HT1080 (cell line): ENCODE data around the gene HSP90AA1. TPM values are rescaled to one million over a fixed set of nuclear protein-coding genes. Genes with fewer than 3 reads are reported as not detected.
"Not testable (repeated sequence)": the region's sequence is repeated elsewhere in the genome, so short reads cannot be mapped to it uniquely, and the experiment has no call there.

ENCODE experiments used
- DNase-seq: peaks from one replicate; pipeline ENCODE4 v3.0.0-alpha.2; 2015; ENCODE audit warnings: low read depth
- total RNA-seq: library from RNA; depleted of rRNA; stranded (reverse); fragments of >200 nt; shearing (Covaris generic); gene quantifications from 2 replicates; pipeline ENCODE4 v1.2.3, GENCODE V29; 2014

HSP90AA1 gene
- total RNA-seq, 1 experiment from 2014 or later = 404 TPM

DNA sequence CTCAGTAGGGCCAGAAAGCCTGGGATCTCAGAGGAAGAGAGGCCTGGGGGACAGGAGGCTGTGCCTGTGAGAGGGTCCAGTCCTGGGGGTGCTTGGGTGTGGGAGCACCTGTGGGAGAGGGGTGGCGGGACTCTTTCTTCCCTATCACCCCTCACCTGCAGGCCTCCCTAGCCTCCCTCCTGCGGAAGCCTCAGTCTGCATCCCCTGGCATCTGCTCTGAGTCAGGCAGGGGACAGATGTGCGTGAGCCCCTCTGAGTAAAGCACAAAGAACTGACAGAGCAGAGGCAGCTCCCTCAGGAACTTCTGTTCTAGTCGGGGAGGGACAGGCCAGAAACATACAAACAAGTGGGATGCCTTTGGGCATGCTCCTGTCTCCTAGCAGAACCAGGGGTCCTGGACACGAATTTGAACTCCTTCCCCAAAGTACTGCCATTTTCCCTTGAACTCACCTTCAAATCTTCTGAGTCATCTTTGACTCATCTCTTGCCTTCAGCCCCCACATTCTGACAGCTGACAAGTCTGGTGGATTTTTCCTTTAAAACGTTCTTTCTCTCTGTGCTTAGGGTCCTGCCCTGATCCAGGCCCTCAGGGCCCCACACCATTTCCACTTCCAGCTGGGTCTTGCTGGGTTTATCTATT, 8.5 kb upstream of the HSP90AA1 start:
- peak; percentile 69 for DNase-seq

DNA sequence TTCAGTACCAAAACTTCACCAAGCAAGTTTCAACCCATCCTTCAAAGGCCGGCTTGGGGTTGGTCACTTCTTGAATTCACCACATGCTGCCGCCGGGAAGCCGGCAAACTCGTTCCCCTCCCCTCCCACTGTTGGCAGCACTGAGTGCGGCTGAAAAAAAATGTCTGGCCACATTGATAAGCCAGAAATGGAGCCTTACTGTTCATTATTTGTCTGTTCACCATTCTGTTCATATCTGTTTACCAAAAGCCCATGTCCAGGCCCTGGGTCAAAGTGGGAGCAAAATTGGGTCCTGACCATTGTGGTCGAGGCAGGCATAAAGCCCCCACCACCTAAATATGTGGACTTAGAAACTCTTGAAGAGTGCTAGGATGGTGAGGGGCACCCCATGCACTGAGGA, 7.3 kb upstream of the HSP90AA1 start:
- DNase-seq = no peak

DNA sequence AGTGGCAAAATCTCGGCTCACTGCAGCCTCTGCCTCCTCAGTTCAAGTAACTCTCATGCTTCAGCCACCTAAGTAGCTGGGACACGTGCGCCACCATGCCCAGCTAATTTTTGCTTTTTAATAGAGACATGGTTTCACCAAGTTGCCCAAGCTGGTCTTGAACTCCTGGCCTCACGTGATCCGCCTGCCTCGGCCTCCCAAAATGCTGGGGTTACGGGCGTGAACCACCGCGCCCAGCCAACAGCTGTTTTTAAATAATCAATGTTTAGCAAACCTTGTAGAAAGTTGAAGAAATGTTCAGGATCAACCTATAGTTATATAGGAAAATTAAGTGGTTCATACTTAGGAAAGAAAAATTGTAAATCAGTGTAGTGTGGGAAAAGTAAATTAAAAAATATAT, 6.0 kb upstream of the HSP90AA1 start:
- no peak for DNase-seq

DNA sequence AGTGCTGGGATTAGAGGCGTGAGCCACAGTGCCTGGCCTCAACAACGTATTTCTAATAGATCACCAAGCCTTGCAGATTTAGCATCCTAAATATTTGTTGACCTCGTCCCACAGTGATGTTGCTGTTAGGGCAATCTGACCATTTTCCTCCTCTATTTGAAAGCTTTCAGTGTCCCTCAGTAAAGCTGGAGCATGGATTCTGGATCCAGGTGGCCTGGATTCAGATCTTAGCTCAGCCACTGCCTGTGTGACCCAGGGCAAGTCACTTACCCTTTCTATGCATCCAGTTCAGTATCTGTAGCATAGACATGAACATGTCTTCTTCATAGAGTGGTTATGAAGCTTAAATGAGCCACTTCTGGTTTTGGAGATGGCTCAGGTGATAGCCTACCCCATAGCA, 3.9 kb upstream of the HSP90AA1 start:
- DNase-seq = no peak

DNA sequence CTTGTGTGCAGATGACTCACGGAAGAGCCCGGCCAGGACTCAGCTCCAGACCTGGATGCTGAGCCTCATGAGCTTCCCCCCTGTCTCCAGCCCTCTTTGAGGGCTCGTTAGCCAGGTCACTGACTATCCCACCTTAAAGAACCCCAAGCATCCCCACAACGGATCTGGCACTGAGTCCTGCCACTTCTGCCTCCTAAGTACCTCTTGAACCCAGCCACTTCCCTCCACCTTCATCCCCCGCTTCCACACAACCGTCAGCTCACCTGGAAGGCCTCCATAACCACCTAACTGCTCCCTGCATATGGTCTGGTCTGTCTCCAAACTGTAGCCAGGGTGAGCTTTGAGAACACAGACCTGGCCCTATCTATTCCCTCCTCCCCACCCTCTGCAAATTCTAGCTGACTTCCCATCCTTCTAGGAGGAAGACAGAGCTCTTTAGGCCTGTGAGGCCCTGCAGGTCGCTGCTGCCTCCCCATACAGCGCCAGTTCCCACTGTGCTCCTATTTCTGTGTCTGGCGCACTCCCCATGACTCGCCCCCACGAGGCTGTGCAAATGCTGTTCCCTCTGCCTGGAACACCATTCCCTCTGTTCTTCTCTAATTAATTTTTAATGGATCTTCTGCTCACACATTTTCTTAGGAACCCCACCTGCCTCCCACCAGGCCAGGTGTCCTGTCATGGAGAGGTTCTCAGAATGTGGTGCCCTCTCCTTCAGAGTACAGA, 2.9 kb upstream of the HSP90AA1 start:
- no peak for DNase-seq

DNA sequence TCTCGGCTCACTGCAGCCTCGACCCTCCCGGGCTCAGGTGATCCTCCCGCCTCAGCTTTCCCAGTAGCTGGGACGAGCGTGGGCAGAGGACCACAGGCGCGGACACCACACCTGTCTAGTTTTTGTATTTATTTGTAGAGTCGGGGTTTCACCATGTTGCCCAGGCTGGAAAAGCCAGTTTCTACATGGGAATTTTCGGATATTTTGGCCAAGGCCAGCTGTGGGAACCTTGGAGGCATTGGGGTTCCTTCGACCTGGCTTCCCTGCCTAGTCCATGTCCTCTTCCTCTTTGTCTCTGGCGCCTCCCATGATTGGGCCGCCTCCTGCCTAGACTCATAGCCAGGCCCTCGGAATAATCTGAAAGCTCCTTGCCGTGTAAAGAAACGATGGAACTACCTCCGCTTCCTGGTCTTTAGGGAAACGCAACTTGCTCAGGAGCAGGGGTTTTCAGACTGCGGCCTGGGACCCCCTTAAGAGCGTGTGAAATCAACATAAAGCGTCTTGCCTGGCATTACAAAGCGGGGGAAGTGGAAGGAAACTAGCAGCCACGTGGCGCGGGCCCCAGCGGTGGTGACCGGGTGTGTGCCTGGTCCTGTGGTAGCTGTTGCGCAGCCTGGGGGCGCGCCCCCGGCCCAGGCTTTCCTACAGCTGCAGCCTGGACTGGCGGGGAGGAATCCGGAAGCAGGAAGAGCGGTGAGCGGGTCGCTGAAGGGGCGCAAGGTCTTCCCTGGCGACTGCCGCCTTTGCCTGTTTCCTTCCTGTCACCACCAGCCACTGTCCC, 1.4 kb upstream of the HSP90AA1 start:
- no peak for DNase-seq

DNA sequence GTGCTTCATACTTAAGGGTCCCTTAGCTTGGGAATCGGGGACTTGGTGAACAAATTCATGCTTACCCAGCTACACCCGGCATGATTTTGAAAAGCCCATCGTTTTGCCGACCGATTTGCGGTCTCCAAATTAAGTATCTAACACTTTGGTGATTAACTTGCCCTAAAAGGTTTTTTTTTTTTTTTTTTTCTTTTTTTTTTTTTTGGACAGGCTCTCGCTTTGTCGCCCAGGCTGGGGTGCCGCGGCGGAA, 843 bp upstream of the HSP90AA1 start:
- DNase-seq = no peak

DNA sequence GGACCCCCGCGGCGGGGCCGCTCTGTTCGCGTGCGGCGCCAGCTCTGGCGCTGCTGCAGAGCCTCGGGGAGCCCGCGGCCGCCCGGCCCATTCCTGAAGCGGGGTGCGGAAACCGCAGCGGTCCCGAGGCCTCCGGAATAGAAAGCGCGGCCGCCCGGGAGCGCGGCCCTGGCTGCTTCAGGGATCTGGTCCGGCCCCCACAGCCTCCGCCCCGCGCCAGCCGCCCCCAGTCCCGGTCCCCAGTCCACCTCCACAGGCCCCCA, 204 bp downstream of the HSP90AA1 start:
- no peak for DNase-seq

DNA sequence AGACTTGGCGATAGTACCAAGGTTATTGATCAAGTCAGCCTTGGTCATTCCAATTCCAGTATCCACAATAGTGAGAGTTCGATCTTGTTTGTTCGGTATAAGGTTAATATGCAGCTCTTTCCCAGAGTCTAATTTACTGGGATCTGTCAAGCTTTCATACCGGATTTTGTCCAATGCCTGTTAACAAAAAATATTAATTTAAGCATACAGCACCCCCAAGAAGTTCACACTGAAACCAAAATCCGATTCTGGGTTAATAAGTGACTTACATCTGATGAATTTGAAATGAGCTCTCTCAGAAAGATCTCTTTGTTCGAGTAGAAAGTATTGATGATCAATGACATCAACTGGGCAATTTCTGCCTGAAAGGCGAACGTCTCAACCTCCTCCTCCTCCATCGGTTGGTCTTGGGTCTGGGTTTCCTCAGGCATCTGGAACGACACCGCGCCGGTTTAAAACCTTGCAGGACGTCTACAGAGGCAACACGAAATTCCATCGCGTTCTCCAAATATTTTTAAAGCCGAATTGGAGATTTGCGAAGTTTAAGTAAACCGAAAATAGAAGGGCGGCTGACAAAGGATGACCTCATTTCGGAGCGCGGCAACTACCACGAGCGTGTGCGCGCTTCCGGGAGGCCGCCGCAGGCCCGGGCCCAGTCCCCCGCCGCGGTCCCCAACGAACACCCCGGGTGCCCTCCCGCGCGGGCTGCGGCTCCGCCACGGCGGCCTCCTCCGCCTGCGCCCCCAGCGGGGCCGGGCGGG, 716 bp downstream of the HSP90AA1 start:
- DNase-seq = no peak

DNA sequence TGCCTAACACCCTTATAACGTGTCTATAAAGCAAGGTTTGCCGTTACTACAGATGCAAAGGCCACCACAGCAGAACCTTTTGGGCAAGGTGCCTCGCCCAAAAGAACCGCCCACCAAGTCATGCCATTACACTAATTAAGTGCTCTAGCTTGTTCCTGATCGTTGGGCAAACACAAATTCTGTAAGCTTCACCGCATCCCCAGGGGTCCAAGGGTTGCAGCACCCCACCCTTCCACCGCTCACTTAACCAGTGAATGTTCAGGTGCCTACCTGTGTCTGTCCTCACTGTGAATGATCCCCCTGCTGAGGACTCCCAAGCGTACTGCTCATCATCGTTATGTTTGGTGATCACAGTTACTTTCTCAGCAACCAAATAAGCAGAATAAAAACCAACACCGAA, 1.4 kb downstream of the HSP90AA1 start:
- no peak for DNase-seq

DNA sequence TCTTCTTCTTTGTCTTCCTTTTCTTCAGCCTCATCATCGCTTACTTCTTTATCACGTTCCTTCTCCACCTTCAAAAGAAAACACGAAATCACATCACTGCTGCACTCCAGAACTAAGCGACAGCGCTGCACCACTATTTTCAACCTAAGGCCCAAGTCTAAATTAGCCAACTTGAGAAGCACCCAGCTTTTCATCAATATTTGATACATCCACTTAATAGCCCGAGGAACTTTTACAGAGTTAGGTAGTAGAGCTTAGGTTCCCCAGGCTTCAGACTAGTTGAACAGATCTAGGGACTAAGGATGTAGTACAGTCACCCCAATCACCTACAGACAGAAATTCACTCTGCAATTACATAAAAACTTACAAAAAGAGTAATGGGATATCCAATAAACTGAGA, 1.9 kb downstream of the HSP90AA1 start:
- DNase-seq = no peak

DNA sequence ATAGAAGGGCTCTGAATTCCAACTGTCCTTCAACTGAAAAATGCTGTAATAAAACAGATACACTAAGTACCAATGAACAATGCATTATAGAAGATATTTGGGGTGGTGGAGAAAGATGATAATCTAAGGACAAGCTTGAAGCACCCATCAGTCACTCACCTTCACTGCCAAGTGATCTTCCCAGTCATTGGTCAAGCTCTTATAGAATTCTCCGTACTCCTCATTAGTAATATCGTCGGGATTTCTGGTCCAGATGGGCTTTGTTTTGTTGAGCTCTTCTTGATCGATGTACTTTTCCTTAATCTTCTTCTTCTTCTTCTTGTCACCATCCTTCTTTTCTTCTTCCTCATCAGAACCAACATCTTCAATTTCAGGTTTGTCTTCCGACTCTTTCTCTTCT, 2.3 kb downstream of the HSP90AA1 start:
- not testable (repeated sequence) for DNase-seq

DNA sequence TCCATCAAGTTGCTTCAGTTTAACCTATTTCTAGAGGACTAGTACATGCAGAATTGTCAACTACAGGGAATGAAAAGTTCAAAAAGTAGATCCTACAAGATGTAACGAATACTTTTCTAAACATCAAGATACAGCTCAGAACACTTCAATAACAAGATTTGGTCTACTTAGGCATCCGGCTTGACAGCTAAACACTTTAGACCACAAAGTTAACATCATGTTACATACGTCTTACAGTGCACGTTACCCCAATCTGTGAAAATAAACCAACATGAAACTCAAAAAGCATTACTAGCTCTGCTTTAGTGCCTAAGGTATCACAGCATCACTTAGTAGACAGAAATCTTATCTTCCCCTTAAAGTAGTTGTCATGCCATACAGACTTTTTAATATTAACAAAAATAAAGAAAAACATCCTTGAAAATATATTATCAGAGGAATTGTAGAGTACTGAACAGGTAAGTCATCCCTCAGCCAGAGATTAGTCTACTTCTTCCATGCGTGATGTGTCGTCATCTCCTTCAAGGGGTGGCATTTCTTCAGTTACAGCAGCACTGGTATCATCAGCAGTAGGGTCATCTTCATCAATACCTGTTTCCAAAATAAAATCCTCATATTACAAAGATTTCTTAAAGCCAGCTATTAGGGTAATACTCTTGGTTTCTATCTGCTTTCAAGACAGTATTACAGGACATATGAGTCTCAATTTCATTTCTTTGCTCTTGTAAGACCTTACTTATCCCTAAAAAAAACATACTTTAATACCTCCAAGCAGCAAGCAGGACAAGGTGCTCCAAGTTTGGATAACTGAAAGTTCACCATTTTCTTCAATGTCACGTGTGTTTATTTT, 5.4 kb downstream of the HSP90AA1 start:
- no peak for DNase-seq

DNA sequence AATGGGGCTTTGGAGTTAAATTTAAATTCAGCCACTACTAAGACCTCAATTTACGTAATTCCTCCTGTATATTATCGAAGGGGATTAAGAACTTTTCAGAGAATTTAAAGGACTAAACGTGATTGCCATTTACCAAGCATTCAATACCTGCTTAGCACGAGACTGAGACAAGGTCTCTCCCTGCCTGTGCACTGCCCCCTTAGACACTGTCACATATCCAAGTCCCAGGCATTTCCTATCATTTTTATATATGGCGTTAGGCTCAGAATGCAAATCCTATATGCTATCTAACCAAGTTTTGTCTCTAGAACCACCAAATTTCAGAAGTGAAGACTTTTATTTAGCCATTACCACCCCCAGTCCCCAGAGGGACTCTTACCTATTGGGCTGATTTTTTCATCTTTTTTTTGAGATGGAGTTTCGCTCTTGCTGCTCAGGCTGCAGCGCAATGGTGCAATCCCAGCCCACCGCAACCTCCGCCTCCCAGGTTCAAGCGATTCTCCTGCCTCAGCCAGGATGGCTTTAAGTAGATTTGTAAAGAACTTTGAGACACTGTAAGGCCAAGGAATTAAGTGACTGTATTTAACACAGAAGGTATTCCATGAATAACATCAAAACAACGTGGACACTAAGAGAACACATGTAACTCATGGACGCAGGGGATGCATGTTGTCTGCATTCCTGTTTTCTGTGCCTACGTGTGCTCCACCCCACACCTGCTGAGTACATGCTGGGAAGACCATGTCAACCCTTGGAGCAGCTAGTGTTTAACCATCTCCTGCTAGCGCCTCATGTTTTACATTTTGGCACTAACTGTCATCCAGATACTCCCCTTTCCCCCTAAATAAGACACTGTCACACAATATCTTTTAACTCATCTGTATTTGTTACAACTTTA, 6.4 kb downstream of the HSP90AA1 start:
- no peak for DNase-seq

DNA sequence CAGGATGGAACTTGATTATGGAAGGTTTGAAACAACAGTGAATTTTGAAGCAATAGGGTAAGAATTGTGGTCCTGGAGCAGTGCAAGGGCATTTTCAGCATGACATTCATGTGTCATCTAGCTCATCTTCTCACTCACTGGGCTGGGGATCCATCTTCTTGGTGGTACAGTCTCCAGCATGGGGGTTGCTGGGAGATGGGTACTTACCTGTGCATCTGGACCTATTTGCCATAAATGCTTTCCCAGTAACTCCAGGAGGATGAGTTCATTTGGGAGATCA, 7.2 kb downstream of the HSP90AA1 start:
- no peak for DNase-seq

DNA sequence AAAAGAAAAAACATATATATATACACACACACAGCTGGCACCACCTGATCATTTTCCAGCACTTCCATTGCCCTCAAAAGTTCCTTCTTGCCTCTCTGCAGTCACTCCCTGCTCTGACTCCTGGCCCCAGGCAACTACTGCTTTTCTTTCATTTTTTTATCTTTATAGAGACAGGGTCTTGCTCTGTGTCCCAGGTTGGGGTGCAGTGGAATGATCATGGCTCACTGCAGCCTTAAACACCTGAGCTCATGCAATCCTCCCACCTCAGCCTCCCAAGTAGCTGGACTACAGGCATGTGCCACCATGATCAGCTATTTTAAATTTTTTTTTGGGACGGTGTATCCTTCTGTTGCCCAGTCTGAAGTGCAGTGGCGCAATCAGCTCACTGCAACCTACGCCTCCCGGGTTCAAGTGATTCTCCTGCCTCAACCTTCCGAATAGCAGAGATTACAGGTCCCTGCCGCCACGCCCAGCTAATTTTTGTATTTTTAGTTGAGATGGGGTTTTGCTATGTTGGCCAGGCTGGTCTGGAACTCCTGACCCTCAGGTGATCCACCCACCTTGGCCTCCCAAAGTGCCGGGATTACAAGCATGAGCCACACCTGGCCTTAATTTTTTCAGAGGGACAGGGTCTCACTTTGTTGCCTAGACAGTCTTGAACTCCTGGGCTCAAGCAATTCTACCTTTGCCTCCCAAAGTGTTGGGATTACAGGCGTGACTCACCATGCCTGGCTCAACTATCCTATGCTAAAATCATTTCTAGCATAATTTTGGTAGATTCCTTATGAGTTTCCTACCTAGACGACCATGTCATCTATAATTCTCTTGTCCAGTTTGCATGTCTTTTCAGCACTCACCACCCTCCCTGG, 7.8 kb downstream of the HSP90AA1 start:
- DNase-seq = no peak

DNA sequence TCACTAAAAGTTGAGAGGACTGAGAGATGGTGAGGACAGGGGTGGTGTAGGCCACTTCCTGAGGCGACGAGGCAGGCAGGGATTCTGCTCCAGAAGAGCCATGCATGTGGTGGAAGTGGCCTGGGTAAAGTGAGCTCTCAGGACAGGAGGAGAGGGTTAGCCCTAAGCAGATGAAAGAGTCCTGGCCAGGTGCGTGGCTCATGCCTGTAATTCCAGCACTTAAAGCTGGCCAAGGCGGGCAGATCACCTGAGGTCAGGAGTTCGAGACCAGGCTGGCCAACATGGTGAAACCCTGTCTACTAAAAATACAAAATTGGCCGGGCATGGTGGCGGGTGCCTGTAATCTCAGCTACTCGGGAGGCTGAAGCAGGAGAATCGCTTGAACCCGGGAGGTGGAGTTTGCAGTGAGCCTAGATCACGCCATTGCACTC, 8.5 kb downstream of the HSP90AA1 start:
- not testable (repeated sequence) for DNase-seq

DNA sequence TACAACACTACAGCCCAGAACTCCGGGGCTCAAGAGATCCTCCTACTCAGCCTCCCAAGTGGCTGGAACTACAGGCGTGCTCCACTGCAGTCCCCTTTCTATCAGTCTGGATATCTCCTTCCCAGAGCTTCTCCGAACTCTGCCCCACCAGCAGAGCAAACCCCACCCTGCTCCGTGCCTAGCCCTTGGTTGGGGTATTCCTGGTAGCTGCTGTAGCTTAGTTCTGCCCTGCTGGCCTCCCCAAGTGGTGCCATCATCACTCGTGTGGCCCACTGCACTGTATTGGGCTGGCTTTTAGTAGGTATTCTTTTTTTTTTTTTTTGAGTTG, 9.5 kb downstream of the HSP90AA1 start:
- DNase-seq = no peak

DNA sequence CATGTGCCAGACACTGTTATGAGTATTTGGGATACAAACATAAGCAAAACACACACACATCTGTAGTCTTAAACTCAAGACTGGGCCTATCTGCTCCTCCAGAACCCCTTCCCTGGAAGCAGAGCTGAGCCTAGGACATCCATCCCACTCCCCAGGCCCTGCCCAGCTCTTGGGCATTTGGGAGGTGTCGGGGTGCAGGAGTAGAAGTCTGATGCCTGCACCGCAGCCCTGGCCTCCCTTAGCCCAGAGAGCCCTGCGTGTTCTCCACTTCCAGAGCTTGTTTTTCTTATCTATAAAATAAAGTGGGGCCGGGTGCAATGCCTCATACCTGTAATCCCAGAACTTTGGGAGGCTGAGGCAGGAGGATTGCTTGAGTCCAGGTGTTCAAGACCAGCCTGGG, 11.7 kb downstream of the HSP90AA1 start:
- no peak for DNase-seq
